T follicular helper cell (primary cell): ENCODE results near the gene FAM177B.
"Not testable (repeated sequence)": the region's sequence is repeated elsewhere in the genome, so short reads cannot be mapped to it uniquely, and the experiment has no call there.

Experiments
- DNase-seq: peaks from one replicate; pipeline ENCODE4 v3.0.0-alpha.2; 2020; ENCODE audit warnings: low read depth

FAM177B gene

GRCh38 chr1:222739929-222740328 lies 2.9 kb downstream of the FAM177B start:
- DNase-seq: no peak

DNA sequence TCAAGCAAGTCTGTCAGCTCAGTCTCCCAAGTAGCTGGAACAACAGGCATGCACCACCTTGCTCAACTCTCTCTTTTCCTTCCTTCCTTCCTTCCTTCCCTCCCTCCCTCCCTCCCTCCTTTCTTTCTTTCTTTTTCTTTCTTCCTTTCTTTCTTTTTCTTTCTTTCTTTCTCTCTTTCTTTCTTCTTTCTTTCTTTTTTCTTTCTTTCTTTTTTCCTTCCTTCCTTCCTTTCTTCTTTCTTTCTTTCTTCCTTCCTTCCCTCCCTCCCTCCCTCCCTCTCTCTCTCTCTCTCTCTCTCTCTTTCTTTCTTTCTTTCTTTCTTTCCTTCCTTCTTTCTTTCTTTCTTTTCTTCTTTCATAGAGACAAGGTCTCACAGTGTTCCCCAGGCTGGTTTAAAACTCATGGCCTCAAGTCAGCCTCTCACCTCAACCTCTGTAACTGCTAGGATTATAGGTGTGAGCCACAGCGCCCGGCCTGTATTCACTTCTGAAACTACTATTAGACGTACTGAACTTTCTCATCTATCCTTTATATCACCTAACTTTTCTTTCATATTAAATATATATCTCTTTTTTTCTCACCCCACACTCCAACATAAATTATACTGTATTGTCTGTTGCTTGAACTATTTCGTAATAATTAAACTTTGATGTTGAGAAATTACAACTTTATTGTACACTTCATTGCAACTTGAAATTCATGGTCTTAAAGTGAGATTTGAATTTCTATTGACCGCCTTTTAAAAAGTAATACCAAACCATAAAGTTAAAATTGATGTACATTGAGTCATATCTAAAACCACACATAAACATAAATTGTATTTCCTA lies 4.8 kb downstream of the FAM177B start:
- DNase-seq: not testable (repeated sequence)

GRCh38 chr1:222749927-222750326 lies 12.9 kb downstream of the FAM177B start:
- DNase-seq: no peak

GRCh38 chr1:222750651-222751050 lies 13.6 kb downstream of the FAM177B start:
- no peak for DNase-seq

DNA sequence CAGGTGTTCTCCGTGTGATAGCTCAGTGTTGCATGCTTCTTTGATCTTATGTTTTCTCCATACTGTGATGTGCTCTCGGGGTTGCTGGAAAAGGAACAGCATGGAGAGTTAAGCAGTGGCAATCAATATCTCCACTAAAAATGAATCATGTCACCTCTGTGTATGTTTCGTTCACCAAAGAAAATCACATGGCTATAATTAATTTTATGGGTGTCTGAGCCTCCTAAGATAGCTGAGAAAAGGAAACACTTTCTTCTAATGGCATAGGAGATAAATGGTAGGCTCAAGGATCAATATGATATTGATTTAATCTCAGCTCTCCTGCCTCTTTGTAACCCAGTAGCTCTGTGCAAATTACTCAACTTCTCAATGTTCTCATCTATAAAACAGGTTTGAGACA lies 14.3 kb downstream of the FAM177B start:
- DNase-seq: no peak

DNA sequence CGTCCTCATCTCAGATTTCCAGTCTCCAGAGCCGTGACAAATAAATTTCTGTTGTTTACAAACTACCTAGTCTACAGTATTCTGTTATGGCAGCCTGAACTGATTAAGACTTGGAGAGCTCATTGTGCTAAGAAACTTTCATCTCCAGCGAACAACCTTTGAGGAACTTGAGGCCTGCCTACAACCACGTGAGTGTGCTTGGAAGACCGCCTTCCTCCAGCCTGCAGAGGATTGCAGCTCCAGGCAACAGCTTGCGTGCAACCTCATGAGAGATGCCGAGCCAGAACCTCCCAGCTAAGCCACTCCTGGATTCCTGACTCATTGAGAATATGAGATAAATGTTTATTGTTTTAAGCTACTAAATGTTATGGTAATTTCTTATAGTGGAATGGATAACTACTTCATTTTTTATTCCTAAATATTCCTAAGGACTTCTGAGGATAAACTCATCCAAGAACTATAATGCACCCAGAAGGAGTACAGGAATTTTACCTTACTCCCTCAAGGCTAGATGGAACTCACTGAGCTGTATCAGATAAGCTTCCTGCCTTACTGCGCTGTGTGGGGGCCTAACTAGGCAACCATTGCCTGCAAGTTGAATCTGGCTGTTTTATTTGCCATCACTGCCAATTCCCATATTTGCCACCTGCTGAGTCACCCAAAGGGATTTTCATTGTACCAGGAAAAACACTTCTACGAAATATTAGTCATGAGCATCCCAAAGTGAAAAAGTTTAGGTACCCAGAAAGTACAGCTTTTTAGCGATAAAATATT lies 17.6 kb downstream of the FAM177B start:
- DNase-seq: no peak

- DNase-seq: no peak
These were observed 20.8 kb downstream of the FAM177B start for GRCh38 chr1:222757646-222758268.

DNA sequence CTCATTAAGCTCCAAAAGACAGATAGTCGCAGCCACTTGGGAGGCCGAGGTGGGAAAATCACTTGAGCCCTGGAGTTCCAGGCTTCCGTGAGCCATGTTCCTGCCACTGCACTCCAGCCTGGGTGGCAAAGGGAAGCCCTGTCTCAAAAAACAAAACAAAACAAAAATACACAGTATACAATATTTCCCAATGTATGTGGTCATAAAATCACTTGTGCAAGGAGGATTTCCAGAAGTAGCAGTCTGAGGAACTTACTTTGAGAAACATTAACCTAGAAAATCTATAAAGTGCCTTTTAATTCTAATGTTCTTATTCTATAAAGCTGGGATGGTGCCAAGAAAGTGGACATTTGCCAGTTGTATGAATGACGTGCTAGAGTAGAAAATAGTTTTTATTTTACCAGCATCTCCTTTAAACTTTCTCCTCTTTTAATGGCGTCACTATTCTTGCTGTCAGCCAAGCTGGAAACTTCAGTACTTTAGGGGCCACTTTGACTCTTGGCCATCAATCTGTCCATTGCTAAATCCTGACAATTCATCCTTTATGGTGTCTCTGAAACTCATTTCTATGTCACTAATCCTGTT lies 22.5 kb downstream of the FAM177B start:
- DNase-seq: no peak

DNA sequence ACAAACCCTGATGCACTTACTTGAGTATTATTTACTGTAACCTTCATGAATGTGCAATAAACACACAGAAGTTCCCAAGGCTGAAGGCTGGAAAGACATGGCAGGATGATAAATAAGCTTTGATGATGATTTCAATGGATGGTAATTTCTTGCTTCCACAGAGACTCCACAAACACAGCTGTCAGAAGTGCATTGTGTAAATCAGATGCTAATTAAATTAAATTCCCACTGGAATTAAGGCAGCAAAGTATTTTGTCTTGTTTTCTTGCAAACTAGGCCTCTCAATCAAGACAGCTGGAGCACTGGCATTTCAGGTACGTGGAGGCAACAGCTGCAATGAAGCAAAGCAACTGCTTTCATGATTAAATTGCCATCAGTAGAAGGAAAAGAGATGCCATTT lies 24.1 kb downstream of the FAM177B start:
- no peak for DNase-seq

- not testable (repeated sequence) for DNase-seq
These were observed 25.2 kb downstream of the FAM177B start for GRCh38 chr1:222762178-222762577.

DNA sequence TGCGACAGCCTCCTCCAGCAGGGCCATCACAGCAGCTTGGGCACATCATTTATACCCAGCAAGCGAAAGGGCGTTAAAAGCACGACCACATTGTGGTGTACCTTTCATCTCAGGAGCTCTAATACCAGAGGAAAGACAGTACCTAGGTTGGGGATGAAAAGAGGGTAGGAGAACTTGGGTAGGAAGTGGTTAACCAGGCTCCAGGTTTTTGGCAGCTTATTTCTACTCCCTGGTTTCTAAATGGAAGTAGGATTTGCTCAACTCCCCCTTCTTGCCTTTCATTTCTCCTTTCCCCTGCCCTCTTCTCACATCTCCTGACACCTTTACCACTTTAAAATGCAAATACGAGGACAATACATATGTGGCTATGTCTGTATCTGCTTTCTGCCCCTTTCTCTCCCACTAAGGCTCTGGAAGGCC lies 30.2 kb downstream of the FAM177B start:
- DNase-seq: no peak

DNA sequence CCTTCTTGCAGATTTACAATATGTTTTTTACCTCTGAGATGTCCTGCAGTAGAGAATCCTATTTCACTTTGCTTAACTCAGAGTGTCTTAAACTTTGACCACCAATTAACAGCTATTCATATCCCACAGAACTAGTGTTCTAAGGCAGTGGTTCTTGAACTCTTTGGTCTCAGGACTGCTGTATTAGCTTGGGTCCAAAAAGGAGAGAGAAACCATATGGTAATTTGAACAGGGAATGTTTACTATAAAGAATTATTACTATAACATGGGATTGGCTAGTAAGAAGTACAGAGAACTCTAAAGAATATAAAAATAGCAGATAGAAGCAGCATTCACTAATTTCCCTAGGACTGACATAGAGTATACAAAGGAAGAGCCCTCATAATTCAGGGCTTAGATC lies 31.6 kb downstream of the FAM177B start:
- no peak for DNase-seq

DNA sequence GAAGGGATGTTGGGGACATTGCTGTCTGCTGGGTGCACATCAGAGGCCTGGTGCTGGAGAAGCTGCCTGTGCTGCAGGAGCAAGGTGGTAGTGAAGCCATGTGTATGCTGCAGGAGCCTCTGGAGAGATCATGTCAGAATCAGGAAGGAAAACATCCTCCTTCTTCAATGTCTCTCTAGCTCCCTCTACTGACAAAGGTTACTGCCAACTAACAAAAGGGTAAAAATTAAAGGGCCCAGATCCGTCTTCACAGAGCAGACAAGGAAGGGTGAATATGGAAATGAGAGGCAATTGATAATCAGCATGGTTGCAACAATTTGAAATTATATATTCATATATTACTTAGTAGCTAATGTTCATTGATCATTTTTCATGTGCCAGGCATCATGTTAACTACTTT lies 32.2 kb downstream of the FAM177B start:
- DNase-seq: no peak

DNA sequence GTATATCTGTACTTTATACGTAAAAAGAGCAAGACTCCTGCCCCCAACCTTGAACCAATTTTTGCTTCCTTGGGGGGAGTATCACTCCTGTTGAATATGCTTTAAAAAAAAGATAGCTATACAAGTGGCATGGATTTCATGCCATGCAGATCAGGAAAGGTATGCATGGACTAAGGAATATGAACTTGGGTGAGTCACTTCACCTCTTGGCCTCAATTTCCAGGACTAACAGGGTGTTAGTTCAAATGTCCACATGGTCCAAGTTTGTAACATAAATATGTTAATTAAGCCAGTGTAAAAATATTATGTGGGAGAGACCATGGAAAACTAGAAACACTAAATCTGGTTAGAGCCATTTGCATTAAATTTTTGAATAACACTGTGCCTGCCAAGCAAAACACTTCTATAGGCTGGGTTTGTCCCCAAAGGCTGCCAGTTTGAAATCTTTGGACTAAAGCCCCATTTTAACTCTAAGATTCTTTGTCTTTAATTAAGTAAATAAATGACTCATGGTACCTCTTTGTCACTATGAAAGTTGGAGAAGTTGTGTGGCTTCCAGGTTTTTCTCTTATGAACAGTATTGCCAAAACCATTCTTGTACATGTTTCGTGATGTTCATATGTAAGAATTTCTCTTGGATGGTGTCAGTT lies 33.1 kb downstream of the FAM177B start:
- DNase-seq: no peak

DNA sequence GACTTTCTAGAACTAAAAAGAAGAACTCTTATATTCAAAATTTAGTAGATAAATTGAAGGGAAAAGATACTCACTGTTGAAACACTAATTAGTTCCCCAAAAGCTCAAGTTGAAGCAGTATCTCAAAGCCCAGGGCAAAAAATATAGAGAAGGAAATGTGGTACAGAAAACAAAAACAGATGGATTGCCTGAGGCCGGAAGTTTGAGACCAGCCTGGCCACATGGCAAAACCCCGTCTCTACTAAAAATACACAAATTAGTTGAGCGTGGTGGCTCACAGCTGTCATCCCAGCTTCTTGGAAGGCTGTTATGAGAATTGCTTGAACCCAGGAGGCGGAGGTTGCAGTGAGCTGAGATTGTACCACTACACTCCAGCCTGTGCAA lies 36.0 kb downstream of the FAM177B start:
- DNase-seq: no peak

DNA sequence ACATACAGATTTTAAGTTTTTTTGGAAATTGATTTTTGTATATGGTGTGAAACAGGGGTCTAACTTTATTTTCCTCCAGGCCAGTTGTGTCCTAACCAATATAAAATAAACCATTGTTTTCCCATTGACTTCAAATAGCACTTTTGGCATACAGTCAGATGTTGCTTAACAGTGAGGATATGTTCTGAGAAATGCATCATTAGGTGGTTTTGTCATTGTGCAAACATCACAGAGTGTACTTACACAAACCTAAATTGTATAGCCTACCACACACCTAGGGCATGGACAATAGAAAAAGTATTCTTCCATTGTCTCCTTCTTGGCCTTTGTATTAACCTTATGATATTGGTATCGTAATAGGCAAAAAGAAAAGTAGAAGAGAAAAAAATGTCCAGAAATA lies 40.5 kb downstream of the FAM177B start:
- no peak for DNase-seq

- no peak for DNase-seq
These were observed 41.0 kb downstream of the FAM177B start for GRCh38 chr1:222777977-222778376.

DNA sequence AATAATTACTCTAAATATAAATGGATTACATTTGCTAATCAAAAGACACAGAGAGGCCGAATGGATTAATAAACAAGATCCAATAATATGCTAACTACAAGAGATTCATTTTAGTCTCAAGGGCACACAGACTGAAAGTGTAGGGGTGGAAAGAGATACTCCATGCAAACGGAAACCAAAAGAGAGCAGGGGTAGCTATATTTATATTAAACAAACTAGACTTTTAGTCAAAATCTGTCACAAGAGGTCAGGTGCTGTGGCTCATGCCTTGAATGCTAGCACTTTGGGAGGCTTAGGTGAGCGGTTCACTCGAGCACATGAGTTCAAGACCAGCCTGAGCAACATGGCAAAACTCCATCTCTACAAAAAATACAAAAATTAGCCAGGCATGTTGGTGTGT lies 44.2 kb downstream of the FAM177B start:
- DNase-seq: no peak

- DNase-seq: no peak
These were observed 46.0 kb downstream of the FAM177B start for GRCh38 chr1:222783051-222783450.

GRCh38 chr1:222784371-222784770 lies 47.4 kb downstream of the FAM177B start:
- no peak for DNase-seq

DNA sequence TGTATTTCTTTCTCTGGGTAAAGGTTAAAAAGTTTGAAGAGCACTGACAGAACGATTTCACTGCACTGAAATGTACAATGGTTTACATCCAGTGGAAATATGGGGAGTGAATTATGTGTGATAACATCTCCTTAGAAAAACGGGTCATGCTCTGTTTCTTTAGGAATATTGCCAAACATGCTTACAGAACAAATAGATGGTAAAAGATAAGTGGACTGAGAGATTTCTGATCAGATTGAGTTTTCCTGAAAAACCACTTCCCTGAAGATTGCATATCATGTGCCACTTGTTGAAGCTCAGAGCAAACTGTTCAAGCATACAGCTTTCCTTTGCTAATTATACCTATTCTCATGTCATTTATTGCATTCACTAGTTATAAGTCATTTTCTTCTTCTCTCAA lies 47.9 kb downstream of the FAM177B start:
- DNase-seq: no peak

DNA sequence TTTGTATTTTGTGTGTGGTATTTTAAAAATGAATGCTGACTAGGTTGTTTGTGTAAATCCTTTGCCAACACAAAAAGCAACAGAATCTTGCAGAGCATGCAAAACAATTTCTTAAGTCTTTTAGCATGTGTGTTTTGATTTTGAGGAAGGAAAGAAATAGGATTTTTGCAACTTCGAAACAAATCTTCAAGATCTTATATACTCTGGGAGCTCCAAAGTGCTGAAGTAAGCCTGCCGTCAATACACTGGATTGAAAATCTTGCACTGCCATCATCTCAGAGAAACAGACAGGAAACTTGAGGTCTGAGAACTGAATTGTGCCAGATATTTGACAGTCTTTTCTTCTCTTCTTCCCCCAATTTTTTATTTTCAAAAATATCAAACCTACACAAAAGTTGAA lies 48.5 kb downstream of the FAM177B start:
- DNase-seq: no peak
